ENCODE data around the gene MAP4K2. TPM values are rescaled to one million over a fixed set of nuclear protein-coding genes. Genes with fewer than 3 reads are reported as not detected.

Gene MAP4K2
- total and polyA plus RNA-seq, 4 donors = 15.0 to 41.8 (median 23.8) TPM

DNA sequence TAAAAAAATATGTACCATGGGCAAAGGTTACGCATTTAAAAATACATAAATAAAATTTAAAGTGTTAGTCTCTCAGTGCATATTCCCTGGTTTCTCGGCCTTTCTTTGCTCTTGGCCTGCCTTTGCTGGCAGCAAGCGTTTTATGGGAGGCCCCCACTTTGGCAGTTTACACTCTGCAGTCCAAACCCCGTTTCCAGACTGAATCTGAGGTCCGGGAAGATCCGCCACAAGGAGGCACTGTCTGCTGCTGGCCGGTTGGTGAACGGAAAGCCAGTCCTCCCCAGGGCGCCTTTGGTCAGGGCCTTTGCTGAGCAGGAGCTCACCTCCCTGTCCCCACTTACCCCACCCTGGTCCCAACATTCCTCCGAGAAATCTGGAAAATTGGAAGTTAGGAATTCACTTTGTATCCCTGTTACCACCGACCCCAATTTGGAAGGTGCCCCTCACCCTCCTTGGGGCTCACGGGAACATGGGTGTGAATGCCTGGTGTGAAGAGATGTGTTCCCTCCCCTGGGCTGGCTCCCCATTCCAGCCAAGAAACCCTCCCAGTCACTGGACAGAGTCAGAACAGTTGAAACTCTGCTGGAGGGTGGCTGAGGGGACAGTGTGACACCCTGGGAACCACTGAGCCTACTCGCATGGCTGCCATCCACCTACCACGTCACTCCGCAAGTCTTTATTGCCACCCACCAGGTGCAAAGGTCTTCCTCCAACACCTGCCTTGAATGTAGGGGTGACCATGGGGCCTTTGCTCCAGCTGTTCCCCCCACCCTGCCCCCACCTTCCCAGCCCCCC is 15.3 kb downstream of the MAP4K2 start:
- Histone ChIP-seq H3K36me3 (ENCODE audit: control insufficient read depth in 4 of 4, insufficient read depth in 4 of 4, low read length in 4 of 4) (peaks cover 0 to 18% (median 6%) of the 10 kb centered on the region in 4 donors), H3K27ac (ENCODE audit: low read depth in 1 of 2, low read length in 1 of 2) (no peak overlapping the region), H3K9ac (ENCODE audit: insufficient read depth in 1 of 2, low read length in 2 of 2) (no peak overlapping the region), H3K27me3 (ENCODE audit: control insufficient read depth in 3 of 3, insufficient read depth in 3 of 3, low read length in 2 of 3) (no peaks in the 10 kb centered on the region), H3K4me3 (no peak overlapping the region), H3K9me3 (ENCODE audit: control insufficient read depth in 4 of 4, insufficient read depth in 3 of 4, low read length in 3 of 4) (no peaks in the 10 kb centered on the region), H3K4me1 (ENCODE audit: control insufficient read depth in 5 of 5, insufficient read depth in 5 of 5, low read length in 5 of 5) (no peaks in the 10 kb centered on the region)
- TF ChIP-seq, protein P1, sequence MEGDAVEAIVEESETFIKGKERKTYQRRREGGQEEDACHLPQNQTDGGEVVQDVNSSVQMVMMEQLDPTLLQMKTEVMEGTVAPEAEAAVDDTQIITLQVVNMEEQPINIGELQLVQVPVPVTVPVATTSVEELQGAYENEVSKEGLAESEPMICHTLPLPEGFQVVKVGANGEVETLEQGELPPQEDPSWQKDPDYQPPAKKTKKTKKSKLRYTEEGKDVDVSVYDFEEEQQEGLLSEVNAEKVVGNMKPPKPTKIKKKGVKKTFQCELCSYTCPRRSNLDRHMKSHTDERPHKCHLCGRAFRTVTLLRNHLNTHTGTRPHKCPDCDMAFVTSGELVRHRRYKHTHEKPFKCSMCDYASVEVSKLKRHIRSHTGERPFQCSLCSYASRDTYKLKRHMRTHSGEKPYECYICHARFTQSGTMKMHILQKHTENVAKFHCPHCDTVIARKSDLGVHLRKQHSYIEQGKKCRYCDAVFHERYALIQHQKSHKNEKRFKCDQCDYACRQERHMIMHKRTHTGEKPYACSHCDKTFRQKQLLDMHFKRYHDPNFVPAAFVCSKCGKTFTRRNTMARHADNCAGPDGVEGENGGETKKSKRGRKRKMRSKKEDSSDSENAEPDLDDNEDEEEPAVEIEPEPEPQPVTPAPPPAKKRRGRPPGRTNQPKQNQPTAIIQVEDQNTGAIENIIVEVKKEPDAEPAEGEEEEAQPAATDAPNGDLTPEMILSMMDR (IDR thresholded peaks at IDR 0.05; ENCODE audit: control extremely low read depth, extremely low read depth) = peak; percentile 55
- ATAC-seq (ENCODE audit: insufficient read depth, low FRiP score) (peak; percentile 79), DNase-seq (peak; percentile 39 to 41 (median 39))
- WGBS, 2 donors = 44 to 50% methylated on average over 15 of the region's 15 CpGs

DNA sequence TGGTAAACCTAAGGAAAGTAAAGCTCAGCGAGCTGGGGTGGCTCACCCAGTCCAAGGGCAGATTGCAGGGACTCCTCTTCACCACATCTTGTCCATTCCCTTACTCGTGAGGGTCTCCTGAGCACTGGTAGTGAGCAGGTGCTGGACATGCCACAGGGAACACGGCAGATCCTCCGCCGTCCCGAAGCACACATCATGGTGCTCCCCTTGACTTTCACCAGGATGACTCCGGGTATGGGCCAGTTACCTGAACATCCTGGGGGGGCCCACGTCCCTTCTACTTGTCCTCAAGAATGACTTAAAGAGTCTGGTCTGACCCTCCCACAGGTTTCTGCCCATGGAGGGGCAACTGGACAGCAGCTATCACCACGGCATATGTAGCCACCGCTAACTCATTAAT is 16.7 kb downstream of the MAP4K2 start:
- ATAC-seq (ENCODE audit: insufficient read depth, low FRiP score) = no peak
- Histone ChIP-seq H3K9me3 (ENCODE audit: control insufficient read depth in 4 of 4, insufficient read depth in 3 of 4, low read length in 3 of 4) (no peaks in the 10 kb centered on the region), H3K9ac (ENCODE audit: insufficient read depth in 1 of 2, low read length in 2 of 2) (no peak overlapping the region), H3K36me3 (ENCODE audit: control insufficient read depth in 4 of 4, insufficient read depth in 4 of 4, low read length in 4 of 4) (peaks cover 0 to 11% (median 5%) of the 10 kb centered on the region in 4 donors), H3K27ac (ENCODE audit: low read depth in 1 of 2, low read length in 1 of 2) (no peak overlapping the region), H3K4me1 (ENCODE audit: control insufficient read depth in 5 of 5, insufficient read depth in 5 of 5, low read length in 5 of 5) (no peaks in the 10 kb centered on the region), H3K4me3 (no peak overlapping the region), H3K27me3 (ENCODE audit: control insufficient read depth in 3 of 3, insufficient read depth in 3 of 3, low read length in 2 of 3) (no peaks in the 10 kb centered on the region)
- DNase-seq = no peak
- 92 to 94% methylated on average over 10 of the region's 10 CpGs for WGBS, 2 donors
- TF ChIP-seq, protein P1 (IDR thresholded peaks at IDR 0.05; ENCODE audit: control extremely low read depth, extremely low read depth) = no peak

DNA sequence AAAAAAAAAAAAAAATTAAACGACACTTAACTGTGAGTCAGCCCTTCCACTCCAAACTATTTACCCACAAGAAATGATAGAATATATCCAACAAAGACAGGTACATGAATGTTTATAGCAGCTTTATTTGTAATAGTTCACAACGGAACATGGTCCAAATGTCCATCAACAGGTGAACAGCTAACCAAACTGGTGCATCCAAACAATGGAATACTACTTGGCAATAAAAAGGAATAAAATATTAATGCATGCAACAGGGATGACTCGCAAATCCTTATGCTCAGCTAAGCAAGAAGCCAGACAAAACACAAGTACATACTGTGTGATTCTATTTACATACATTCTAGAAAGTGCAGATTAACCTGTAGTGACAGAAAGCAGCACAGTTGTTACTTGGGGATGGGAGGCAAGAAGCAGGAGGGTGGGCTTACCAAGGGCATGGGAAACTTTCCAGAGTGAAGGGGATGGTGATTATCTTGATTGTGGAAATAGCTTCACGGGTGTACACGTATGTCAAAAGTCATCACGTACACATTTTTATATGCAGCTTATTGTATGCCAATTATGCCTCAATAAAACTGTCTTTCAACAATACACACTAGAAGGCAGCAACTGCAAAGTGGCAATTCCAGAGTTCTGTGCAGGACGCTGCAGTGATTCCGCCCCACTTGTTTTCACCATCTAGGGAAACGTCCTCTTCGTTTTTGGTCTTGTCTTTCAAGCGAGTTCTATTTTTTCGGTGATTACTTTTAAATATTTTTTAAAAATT is 18.0 kb downstream of the MAP4K2 start:
- H3K4me1 ChIP-seq (ENCODE audit: control insufficient read depth in 5 of 5, insufficient read depth in 5 of 5, low read length in 5 of 5) = no peaks in the 10 kb centered on the region
- H3K27ac ChIP-seq (ENCODE audit: low read depth in 1 of 2, low read length in 1 of 2) = no peak overlapping the region
- H3K9ac ChIP-seq (ENCODE audit: insufficient read depth in 1 of 2, low read length in 2 of 2) = no peak overlapping the region
- no peaks in the 10 kb centered on the region for H3K9me3 ChIP-seq (ENCODE audit: control insufficient read depth in 4 of 4, insufficient read depth in 3 of 4, low read length in 3 of 4)
- TF ChIP-seq, protein P1 (IDR thresholded peaks at IDR 0.05; ENCODE audit: control extremely low read depth, extremely low read depth) = no peak
- WGBS, 2 donors = 88 to 95% methylated on average over 12 of the region's 12 CpGs
- DNase-seq = no peak
- H3K36me3 ChIP-seq (ENCODE audit: control insufficient read depth in 4 of 4, insufficient read depth in 4 of 4, low read length in 4 of 4) = peaks cover 0 to 10% (median 4%) of the 10 kb centered on the region in 4 donors
- H3K4me3 ChIP-seq = no peak overlapping the region
- H3K27me3 ChIP-seq (ENCODE audit: control insufficient read depth in 3 of 3, insufficient read depth in 3 of 3, low read length in 2 of 3) = no peaks in the 10 kb centered on the region
- ATAC-seq (ENCODE audit: insufficient read depth, low FRiP score) = no peak

Data from lung (tissue), 12 donors.